Fibroblast of lung (primary cell): ENCODE measurements around the gene SYNE1. TPM values are rescaled to one million over a fixed set of nuclear protein-coding genes. Genes with fewer than 3 reads are reported as not detected.
A peak's percentile ranks its signal among the peaks of the same experiment; 100 is the strongest.

Source experiments
- DNase-seq, 2 donors: peaks; one replicate each; pipeline versions ENCODE4 v3.0.0 to v3.0.0-alpha.2; 2010; ENCODE audit warnings: low read depth in 2 of 2
- H2AFZ ChIP-seq: 2 replicates; pipeline ENCODE4 v1.5.1; 2012; ENCODE audit warnings: low read length, control low read depth, inconsistent platforms
- H3K27ac ChIP-seq: 2 replicates; pipeline ENCODE4 v1.5.1; 2011; ENCODE audit warnings: low read length, control low read depth; ENCODE audit not compliant: insufficient read depth
- H3K27me3 ChIP-seq: 2 replicates; pipeline ENCODE4 v1.5.1; 2011; ENCODE audit warnings: mild to moderate bottlenecking, low read length; ENCODE audit not compliant: control insufficient read depth, insufficient read depth
- H3K36me3 ChIP-seq: 2 replicates; pipeline ENCODE4 v1.5.1; 2011; ENCODE audit warnings: low read length; ENCODE audit not compliant: control insufficient read depth, insufficient read depth
- H3K4me1 ChIP-seq: 2 replicates; pipeline ENCODE4 v1.5.1; 2011; ENCODE audit warnings: low read length; ENCODE audit not compliant: control insufficient read depth, insufficient read depth; ENCODE audit errors: extremely low read depth
- H3K4me2 ChIP-seq: 2 replicates; pipeline ENCODE4 v1.5.1; 2011; ENCODE audit warnings: low read length, control low read depth; ENCODE audit not compliant: insufficient read depth; ENCODE audit errors: extremely low read depth
- H3K4me3 ChIP-seq, 4 experiments: fragments of 200-600 bp in 1 of 4; sonication (generic) in 1 of 4; replicated peaks in 1 of 4; 2 replicates each; pipeline ENCODE4 v1.5.1; 2011 to 2016; ENCODE audit warnings: low read length in 4 of 4, low read depth in 3 of 4, mild to moderate bottlenecking in 3 of 4, control low read depth in 2 of 4, inconsistent platforms in 1 of 4, mixed read lengths in 1 of 4; ENCODE audit not compliant: insufficient read depth in 1 of 4; ENCODE audit errors: control extremely low read depth in 1 of 4
- H3K79me2 ChIP-seq: 2 replicates; pipeline ENCODE4 v1.5.1; 2012; ENCODE audit warnings: mild to moderate bottlenecking, low read length, inconsistent platforms; ENCODE audit not compliant: control insufficient read depth, insufficient read depth
- H3K9ac ChIP-seq: 2 replicates; pipeline ENCODE4 v1.5.1; 2011; ENCODE audit warnings: mild to moderate bottlenecking, low read length, control low read depth; ENCODE audit not compliant: insufficient read depth
- H3K9me3 ChIP-seq: 2 replicates; pipeline ENCODE4 v1.5.1; 2012; ENCODE audit warnings: low read depth, low read length; ENCODE audit not compliant: control insufficient read depth, insufficient read depth
- H4K20me1 ChIP-seq: 2 replicates; pipeline ENCODE4 v1.5.1; 2011; ENCODE audit warnings: low read length; ENCODE audit not compliant: control insufficient read depth, insufficient read depth; ENCODE audit errors: extremely low read depth
- EZH2 ChIP-seq: IDR thresholded peaks from 2 replicates; pipeline ENCODE4 v1.5.1; 2012; ENCODE audit warnings: low read length, control low read depth, mild to moderate bottlenecking; ENCODE audit errors: missing control alignments
- polyA plus RNA-seq, 2 donors: library from polyadenylated mRNA; depleted of rRNA in 1 of 2; stranded (reverse) in 1 of 2; unstranded in 1 of 2; fragments of >200 nt; gene quantifications; 2 replicates each; pipeline ENCODE4 v1.2.1, GENCODE V29; 2011 to 2012; ENCODE audit warnings: missing spikeins in 1 of 2
- total RNA-seq: library from RNA; depleted of rRNA; stranded (reverse); fragments of >200 nt; gene quantifications from 2 replicates; pipeline ENCODE4 v1.2.1, GENCODE V29; 2014
- TF ChIP-seq, protein P1 (sequence below), 2 donors: IDR thresholded peaks in 1 of 2; conservative IDR thresholded peaks in 1 of 2; 1 replicate in 1 of 2; 2 replicates in 1 of 2; pipeline ENCODE4 v1.5.1; 2011 to 2012; ENCODE audit warnings: low read length in 2 of 2, control low read depth in 1 of 2, inconsistent platforms in 1 of 2, low read depth in 1 of 2, mild to moderate bottlenecking in 1 of 2

The SYNE1 gene
- total and polyA plus RNA-seq, 2 donors (not counting 1 experiment from before 2014, with no cell fraction given) = 21.7 to 219 TPM

DNA sequence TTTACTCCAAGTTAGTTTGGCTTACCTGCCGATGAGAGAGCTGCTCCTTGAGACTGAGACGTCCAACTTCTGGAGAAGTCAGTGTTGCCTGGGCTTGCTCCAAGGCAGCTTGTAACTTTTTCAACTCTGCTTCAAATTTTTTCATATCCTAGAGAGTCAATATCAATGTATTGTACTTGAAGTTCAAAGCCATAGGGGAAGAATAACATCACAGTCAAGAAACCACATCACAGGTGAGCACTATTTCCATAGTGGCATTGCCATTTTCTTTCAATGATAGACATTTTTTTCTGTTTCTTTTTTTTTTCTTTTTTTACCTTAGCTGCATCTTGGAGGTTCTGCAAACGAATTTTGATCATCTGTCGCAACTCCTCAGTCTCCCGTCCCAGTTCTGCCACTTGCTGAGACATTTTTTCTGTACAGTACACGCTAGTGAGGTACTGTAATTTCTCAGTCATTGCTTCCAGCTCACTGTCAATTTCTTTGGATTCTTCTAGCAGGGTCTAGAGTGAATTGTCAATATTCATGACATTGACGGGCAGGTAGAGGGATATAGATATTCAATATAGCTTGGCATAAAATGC, 326.7 kb downstream of the SYNE1 start:
- H3K27me3 ChIP-seq = no peaks in the 10 kb centered on the region
- H3K4me1 ChIP-seq = peaks cover 6% of the 10 kb centered on the region
- no peaks in the 10 kb centered on the region for H3K79me2 ChIP-seq
- H3K4me3 ChIP-seq = no peak overlapping the region
- no peaks in the 10 kb centered on the region for H3K9me3 ChIP-seq
- no peak overlapping the region for H2AFZ ChIP-seq
- H3K4me2 ChIP-seq = no peak overlapping the region
- no peak overlapping the region for H3K9ac ChIP-seq
- TF ChIP-seq, protein P1, sequence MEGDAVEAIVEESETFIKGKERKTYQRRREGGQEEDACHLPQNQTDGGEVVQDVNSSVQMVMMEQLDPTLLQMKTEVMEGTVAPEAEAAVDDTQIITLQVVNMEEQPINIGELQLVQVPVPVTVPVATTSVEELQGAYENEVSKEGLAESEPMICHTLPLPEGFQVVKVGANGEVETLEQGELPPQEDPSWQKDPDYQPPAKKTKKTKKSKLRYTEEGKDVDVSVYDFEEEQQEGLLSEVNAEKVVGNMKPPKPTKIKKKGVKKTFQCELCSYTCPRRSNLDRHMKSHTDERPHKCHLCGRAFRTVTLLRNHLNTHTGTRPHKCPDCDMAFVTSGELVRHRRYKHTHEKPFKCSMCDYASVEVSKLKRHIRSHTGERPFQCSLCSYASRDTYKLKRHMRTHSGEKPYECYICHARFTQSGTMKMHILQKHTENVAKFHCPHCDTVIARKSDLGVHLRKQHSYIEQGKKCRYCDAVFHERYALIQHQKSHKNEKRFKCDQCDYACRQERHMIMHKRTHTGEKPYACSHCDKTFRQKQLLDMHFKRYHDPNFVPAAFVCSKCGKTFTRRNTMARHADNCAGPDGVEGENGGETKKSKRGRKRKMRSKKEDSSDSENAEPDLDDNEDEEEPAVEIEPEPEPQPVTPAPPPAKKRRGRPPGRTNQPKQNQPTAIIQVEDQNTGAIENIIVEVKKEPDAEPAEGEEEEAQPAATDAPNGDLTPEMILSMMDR (conservative IDR thresholded peaks at IDR 0.05 in 1 of 2, IDR thresholded peaks at IDR 0.05 in 1 of 2; ENCODE audit: low read depth in 1 of 2, low read length in 2 of 2) = no peak
- TF ChIP-seq EZH2 = no peak
- H3K27ac ChIP-seq = no peak overlapping the region
- DNase-seq = no peak
- H4K20me1 ChIP-seq = no peaks in the 10 kb centered on the region
- peaks cover 2% of the 10 kb centered on the region for H3K36me3 ChIP-seq

DNA sequence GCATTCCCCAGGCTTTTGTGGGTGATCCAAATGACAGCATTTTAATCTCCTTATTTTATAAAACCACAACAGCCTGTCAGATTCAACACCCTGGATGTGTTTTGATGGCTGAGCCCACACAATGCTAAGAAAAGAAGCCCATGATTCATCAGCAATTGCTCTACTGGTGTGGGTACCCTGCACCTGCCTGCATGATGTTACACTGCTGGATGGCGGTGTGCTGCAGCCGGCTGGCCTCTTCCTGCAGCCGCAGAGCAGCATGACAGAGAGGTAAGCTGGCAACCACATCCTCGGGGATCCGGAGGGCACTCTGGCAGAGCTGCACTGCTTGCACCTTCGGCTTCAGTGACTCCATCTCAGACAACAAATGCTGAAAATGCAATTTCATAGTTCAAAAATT, 327.5 kb downstream of the SYNE1 start:
- TF ChIP-seq, protein P1 (conservative IDR thresholded peaks at IDR 0.05 in 1 of 2, IDR thresholded peaks at IDR 0.05 in 1 of 2; ENCODE audit: low read depth in 1 of 2, low read length in 2 of 2) = no peak
- no peak for TF ChIP-seq EZH2
- Histone ChIP-seq H3K36me3 (peaks cover 2% of the 10 kb centered on the region), H3K4me1 (peaks cover 6% of the 10 kb centered on the region), H2AFZ (no peak overlapping the region), H3K4me3 (no peak overlapping the region), H3K9me3 (no peaks in the 10 kb centered on the region), H3K27me3 (no peaks in the 10 kb centered on the region), H3K79me2 (no peaks in the 10 kb centered on the region), H3K4me2 (no peak overlapping the region), H3K9ac (no peak overlapping the region), H3K27ac (no peak overlapping the region), H4K20me1 (no peaks in the 10 kb centered on the region)
- peak in 1 of 2 donors; percentile 69 for DNase-seq

DNA sequence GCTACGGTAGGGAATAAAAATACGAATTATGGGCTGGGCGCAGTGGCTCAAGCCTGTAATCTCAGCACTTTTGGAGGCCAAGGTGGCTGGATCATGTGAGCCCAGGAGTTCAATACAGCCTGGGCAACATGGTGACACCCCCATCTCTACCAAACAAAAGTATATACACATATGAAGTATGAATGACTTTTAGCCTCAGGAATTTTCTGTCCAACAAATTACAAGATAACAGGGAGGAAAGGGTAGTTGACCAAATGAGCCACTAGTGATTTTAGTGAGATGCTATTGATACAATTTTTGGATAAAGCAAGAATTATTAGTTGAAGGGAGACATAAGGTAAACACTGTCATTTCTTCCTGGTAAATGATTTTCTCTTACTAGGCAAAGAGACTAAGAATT, 328.2 kb downstream of the SYNE1 start:
- Histone ChIP-seq H3K4me3 (no peak overlapping the region), H3K79me2 (no peaks in the 10 kb centered on the region)
- TF ChIP-seq EZH2 = no peak
- TF ChIP-seq, protein P1 (conservative IDR thresholded peaks at IDR 0.05 in 1 of 2, IDR thresholded peaks at IDR 0.05 in 1 of 2; ENCODE audit: low read depth in 1 of 2, low read length in 2 of 2) = no peak

More for the DNA sequence above, 328.2 kb downstream of the SYNE1 start:
- Histone ChIP-seq H3K9me3 (no peaks in the 10 kb centered on the region), H3K4me1 (peaks cover 2% of the 10 kb centered on the region), H4K20me1 (no peaks in the 10 kb centered on the region), H2AFZ (no peak overlapping the region), H3K4me2 (no peak overlapping the region), H3K27me3 (no peaks in the 10 kb centered on the region), H3K36me3 (peaks cover 2% of the 10 kb centered on the region), H3K27ac (no peak overlapping the region), H3K9ac (no peak overlapping the region)
- DNase-seq = peak in 1 of 2 donors; percentile 16
